Neuronal stem cell (in vitro differentiated cells): ENCODE data around the gene PAK5.

Experiments
- DNase-seq: peaks from one replicate; pipeline ENCODE4 v3.0.0-alpha.2; 2013; ENCODE audit warnings: low spot score
- H2AFZ ChIP-seq: one replicate; pipeline ENCODE4 v1.6.1; 2013; ENCODE audit warnings: mild to moderate bottlenecking, low read length, inconsistent platforms
- H2AK5ac ChIP-seq: 2 replicates; pipeline ENCODE4 v1.6.1; 2013; ENCODE audit warnings: low read depth, mild to moderate bottlenecking, inconsistent platforms, low read length, moderate library complexity, mixed read lengths
- H2BK120ac ChIP-seq: 2 replicates; pipeline ENCODE4 v1.6.1; 2013; ENCODE audit warnings: low read depth, mild to moderate bottlenecking, inconsistent platforms, low read length, moderate library complexity, mixed read lengths
- H2BK12ac ChIP-seq: one replicate; pipeline ENCODE4 v1.6.1; 2013; ENCODE audit warnings: low read length, inconsistent platforms
- H2BK15ac ChIP-seq: 2 replicates; pipeline ENCODE4 v1.6.1; 2013; ENCODE audit warnings: mild to moderate bottlenecking, low read length, inconsistent platforms, mixed read lengths
- H2BK5ac ChIP-seq: one replicate; pipeline ENCODE4 v1.6.1; 2013; ENCODE audit warnings: inconsistent platforms, mild to moderate bottlenecking, low read length, moderate library complexity
- H3K14ac ChIP-seq: one replicate; pipeline ENCODE4 v1.6.1; 2013; ENCODE audit warnings: low read length, inconsistent platforms
- H3K18ac ChIP-seq: 2 replicates; pipeline ENCODE4 v1.6.1; 2013; ENCODE audit warnings: low read length, inconsistent platforms
- H3K23ac ChIP-seq: 2 replicates; pipeline ENCODE4 v1.6.1; 2013; ENCODE audit warnings: low read depth, mild to moderate bottlenecking, mixed read lengths, low read length, inconsistent platforms; ENCODE audit not compliant: poor library complexity
- H3K27ac ChIP-seq: replicated peaks from 3 replicates; pipeline ENCODE4 v1.5.1; 2013; ENCODE audit warnings: low read length, inconsistent platforms
- H3K27me3 ChIP-seq, 3 experiments: 2 replicates each; pipeline ENCODE4 v1.6.1; 2013; ENCODE audit warnings: low read length in 3 of 3, mild to moderate bottlenecking in 2 of 3, inconsistent platforms in 1 of 3, low read depth in 1 of 3, mixed read lengths in 1 of 3, moderate library complexity in 1 of 3; ENCODE audit not compliant: control insufficient read depth in 3 of 3, insufficient read depth in 3 of 3
- H3K36me3 ChIP-seq, 2 donors: replicated peaks in 1 of 2; 2 replicates each; pipeline ENCODE4 v1.6.1; 2013; ENCODE audit warnings: low read length in 2 of 2; ENCODE audit not compliant: control insufficient read depth in 2 of 2, insufficient read depth in 2 of 2
- H3K4ac ChIP-seq: 2 replicates; pipeline ENCODE4 v1.6.1; 2013; ENCODE audit warnings: inconsistent platforms, mild to moderate bottlenecking, low read length, moderate library complexity
- H3K4me1 ChIP-seq, 2 donors: 1 replicate in 1 of 2; 2 replicates in 1 of 2; pipeline ENCODE4 v1.6.1; 2013; ENCODE audit warnings: low read length in 2 of 2, low read depth in 1 of 2; ENCODE audit not compliant: control insufficient read depth in 2 of 2, insufficient read depth in 1 of 2
- H3K4me2 ChIP-seq: one replicate; pipeline ENCODE4 v1.6.1; 2013; ENCODE audit warnings: mild to moderate bottlenecking, low read length, inconsistent platforms; ENCODE audit not compliant: insufficient read depth, poor library complexity, severe bottlenecking
- H3K4me3 ChIP-seq, 2 donors: 2 replicates each; pipeline ENCODE4 v1.5.1; 2013; ENCODE audit warnings: low read length in 2 of 2, mild to moderate bottlenecking in 2 of 2, inconsistent platforms in 1 of 2, moderate library complexity in 1 of 2
- H3K79me1 ChIP-seq: one replicate; pipeline ENCODE4 v1.6.1; 2013; ENCODE audit warnings: low read depth, mild to moderate bottlenecking, inconsistent platforms, low read length, moderate library complexity
- H3K9ac ChIP-seq: one replicate; pipeline ENCODE4 v1.6.1; 2013; ENCODE audit warnings: mild to moderate bottlenecking, low read depth, low read length, inconsistent platforms; ENCODE audit not compliant: poor library complexity
- H3K9me3 ChIP-seq, 2 donors: replicated peaks in 1 of 2; 2 replicates each; pipeline versions ENCODE3 to v1.6.1; 2013; ENCODE audit warnings: low read length in 2 of 2, mild to moderate bottlenecking in 2 of 2, inconsistent platforms in 1 of 2, low read depth in 1 of 2, mixed read lengths in 1 of 2, moderate library complexity in 1 of 2; ENCODE audit not compliant: control insufficient read depth in 2 of 2, insufficient read depth in 1 of 2
- H4K8ac ChIP-seq: one replicate; pipeline ENCODE4 v1.6.1; 2013; ENCODE audit warnings: low read depth, mild to moderate bottlenecking, inconsistent platforms, low read length, moderate library complexity
- H4K91ac ChIP-seq: one replicate; pipeline ENCODE4 v1.6.1; 2013; ENCODE audit warnings: low read length, low read depth, mild to moderate bottlenecking, inconsistent platforms; ENCODE audit not compliant: poor library complexity
- WGBS, 2 donors: extraction: QIAGEN DNeasy Blood & Tissue Kit; methylation state at CpG; one replicate each; pipeline ENCODE4 v1.1.7; 2013; ENCODE audit warnings: missing lambda C conversion rate in 2 of 2, mixed read lengths in 1 of 2; ENCODE audit not compliant: insufficient read length in 2 of 2, insufficient replicate concordance in 1 of 2; ENCODE audit errors: extremely low coverage in 2 of 2; 5-methylcytosine and 5-hydroxymethylcytosine counted together

The PAK5 gene

DNA sequence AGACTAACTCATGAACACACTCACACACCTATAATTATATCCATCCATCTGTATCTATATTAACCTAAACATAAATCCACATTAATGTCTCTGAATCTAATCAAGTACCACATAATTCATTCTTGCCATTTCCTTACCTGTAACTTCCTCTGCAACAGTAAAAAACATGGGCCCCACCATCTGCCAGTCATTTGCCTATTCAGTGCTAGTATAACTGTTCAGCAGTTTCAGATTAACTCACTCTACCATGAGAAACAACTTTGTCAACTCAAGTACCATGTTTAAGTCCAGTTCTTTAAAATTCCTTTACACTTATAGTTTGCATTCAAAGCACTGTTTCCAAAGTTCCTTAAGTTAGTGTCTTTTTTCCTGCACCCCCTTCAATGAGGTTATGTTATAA, 255.7 kb downstream of the PAK5 start:
- H3K14ac ChIP-seq, result no peak overlapping the region
- H3K4me1 ChIP-seq, result peaks cover 0 to 3% of the 10 kb centered on the region in 2 donors
- peaks cover 0 to 1% of the 10 kb centered on the region in 2 donors for H3K36me3 ChIP-seq
- H3K27ac ChIP-seq, result no peak overlapping the region
- H2AK5ac ChIP-seq, result no peak overlapping the region
- no peak overlapping the region for H3K4me3 ChIP-seq
- H3K79me1 ChIP-seq, result no peaks in the 10 kb centered on the region
- H3K9ac ChIP-seq, result no peak overlapping the region
- no peak overlapping the region for H2BK15ac ChIP-seq
- H3K9me3 ChIP-seq, result peaks cover 0 to 2% of the 10 kb centered on the region in 2 donors
- no peak for DNase-seq
- H3K23ac ChIP-seq, result no peak overlapping the region
- H4K8ac ChIP-seq, result no peak overlapping the region
- H2AFZ ChIP-seq, result no peak overlapping the region
- H2BK12ac ChIP-seq, result no peak overlapping the region
- H3K4ac ChIP-seq, result no peak overlapping the region
- H3K18ac ChIP-seq, result no peak overlapping the region
- H3K4me2 ChIP-seq, result no peak overlapping the region
- no peak overlapping the region for H4K91ac ChIP-seq
- H2BK5ac ChIP-seq, result no peak overlapping the region
- H3K27me3 ChIP-seq, result peaks cover 0 to 20% (median 0%) of the 10 kb centered on the region in 3 experiments
- H2BK120ac ChIP-seq, result no peak overlapping the region

DNA sequence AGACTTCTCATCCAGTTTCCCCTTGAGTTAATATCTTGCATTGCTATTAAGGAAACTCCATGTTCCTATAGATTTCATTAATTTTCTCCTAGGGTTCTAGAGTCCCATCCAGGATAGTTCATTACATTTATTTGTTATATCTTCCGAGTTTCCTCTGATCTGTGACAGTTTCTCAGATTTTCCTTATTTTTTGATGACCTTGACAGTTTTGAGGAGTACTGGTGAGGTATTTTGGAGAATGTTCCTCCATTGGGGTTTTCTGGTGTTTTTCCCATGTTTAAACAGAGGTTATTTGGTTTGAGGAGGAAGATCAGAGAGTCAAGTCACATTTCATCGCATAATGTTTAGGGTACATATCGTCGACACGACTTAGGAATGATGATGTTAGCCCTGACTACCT, 256.7 kb downstream of the PAK5 start:
- Histone ChIP-seq H3K9ac (no peak overlapping the region), H3K27me3 (peaks cover 0 to 20% (median 0%) of the 10 kb centered on the region in 3 experiments), H3K14ac (no peak overlapping the region), H3K4me3 (no peak overlapping the region), H3K79me1 (no peaks in the 10 kb centered on the region), H3K4ac (no peak overlapping the region), H3K4me1 (peaks cover 0 to 10% of the 10 kb centered on the region in 2 donors), H2BK120ac (no peak overlapping the region), H3K4me2 (no peak overlapping the region), H3K18ac (no peak overlapping the region), H2AFZ (no peak overlapping the region), H2BK5ac (no peak overlapping the region), H4K91ac (no peak overlapping the region), H3K23ac (no peak overlapping the region), H3K9me3 (peaks cover 0 to 2% of the 10 kb centered on the region in 2 donors), H4K8ac (no peak overlapping the region), H2BK12ac (no peak overlapping the region), H3K27ac (no peak overlapping the region), H3K36me3 (peaks cover 0 to 1% of the 10 kb centered on the region in 2 donors), H2AK5ac (no peak overlapping the region), H2BK15ac (no peak overlapping the region)
- WGBS, 2 donors, result no CpG with 5 or more reads among the region's 5 CpGs
- no peak for DNase-seq

DNA sequence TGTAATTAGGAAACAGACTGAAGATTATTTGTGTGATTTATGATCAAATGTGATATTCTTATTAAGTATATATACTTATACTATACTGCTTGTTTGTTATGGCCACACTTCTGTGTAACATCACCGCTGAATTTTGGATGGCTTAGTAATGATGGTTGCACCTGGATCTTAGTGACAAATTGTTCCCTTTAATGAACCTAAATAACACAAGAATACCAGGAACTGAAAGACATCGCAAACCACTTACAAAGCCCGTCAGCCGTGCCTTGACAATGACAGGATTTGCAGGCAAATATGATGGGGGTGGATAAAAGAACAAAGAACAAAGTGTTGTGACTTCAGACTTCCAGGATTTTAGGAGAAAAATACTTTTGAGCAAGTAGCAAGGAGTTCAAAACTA, 257.4 kb downstream of the PAK5 start:
- Histone ChIP-seq H2AFZ (no peak overlapping the region), H2BK120ac (no peak overlapping the region), H3K14ac (no peak overlapping the region), H3K27ac (no peak overlapping the region), H4K91ac (no peak overlapping the region), H3K23ac (no peak overlapping the region), H3K27me3 (peaks cover 0 to 24% (median 0%) of the 10 kb centered on the region in 3 experiments), H2BK15ac (no peak overlapping the region), H3K4me3 (no peak overlapping the region), H3K4me1 (peaks cover 0 to 15% of the 10 kb centered on the region in 2 donors), H3K36me3 (peaks cover 0 to 1% of the 10 kb centered on the region in 2 donors), H3K9me3 (peaks cover 0 to 2% of the 10 kb centered on the region in 2 donors), H3K18ac (no peak overlapping the region), H3K79me1 (no peaks in the 10 kb centered on the region), H3K4me2 (no peak overlapping the region), H3K9ac (no peak overlapping the region), H2BK5ac (no peak overlapping the region), H3K4ac (no peak overlapping the region), H2BK12ac (no peak overlapping the region), H4K8ac (no peak overlapping the region), H2AK5ac (no peak overlapping the region)
- DNase-seq, result no peak
- WGBS, 2 donors, result no CpG with 5 or more reads among the region's 4 CpGs

DNA sequence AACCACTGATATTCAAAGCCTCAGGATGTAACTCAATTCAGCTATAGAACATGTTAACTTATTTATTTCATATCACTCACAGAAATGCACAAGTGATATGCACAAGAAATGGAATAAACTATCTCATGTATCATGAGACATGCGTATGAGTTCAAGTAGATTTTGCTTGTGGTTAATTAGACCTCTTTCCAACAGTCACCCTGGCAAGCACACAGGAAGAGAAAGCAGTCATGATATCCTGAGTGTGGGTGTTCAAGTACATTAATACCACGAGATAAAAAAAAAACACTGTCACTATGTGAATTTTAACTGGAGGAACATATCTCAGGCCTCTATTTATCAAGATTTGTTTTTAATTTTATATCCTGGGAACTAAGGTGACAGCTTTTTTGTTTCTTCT, 260.3 kb downstream of the PAK5 start:
- no CpG with 5 or more reads among the region's 2 CpGs for WGBS, 2 donors
- Histone ChIP-seq H3K4me2 (no peak overlapping the region), H2BK120ac (no peak overlapping the region), H4K91ac (no peak overlapping the region), H4K8ac (no peak overlapping the region), H3K4me1 (peaks cover 6 to 29% of the 10 kb centered on the region in 2 donors), H3K36me3 (peaks cover 0 to 1% of the 10 kb centered on the region in 2 donors), H3K79me1 (no peaks in the 10 kb centered on the region), H2AK5ac (no peak overlapping the region), H3K27me3 (peaks cover 0 to 43% (median 0%) of the 10 kb centered on the region in 3 experiments), H2BK5ac (no peak overlapping the region), H2BK12ac (no peak overlapping the region), H3K4ac (no peak overlapping the region), H2AFZ (no peak overlapping the region), H3K18ac (no peak overlapping the region), H3K27ac (no peak overlapping the region), H3K4me3 (no peak overlapping the region), H2BK15ac (no peak overlapping the region), H3K9ac (no peak overlapping the region), H3K9me3 (peaks cover 0 to 2% of the 10 kb centered on the region in 2 donors), H3K23ac (no peak overlapping the region), H3K14ac (no peak overlapping the region)
- DNase-seq, result no peak
